Measurements from ENCODE around the gene ELP4.

The ELP4 gene

GRCh38 chr11:31806928-31807798 is 297.6 kb downstream of the ELP4 start:
- Histone ChIP-seq H3K4me3 (ENCODE audit: low read length in 2 of 2) (peak overlapping the region; percentile 59 to 81), H3K9ac (ENCODE audit: low read depth, low read length, poor library complexity) (no peak overlapping the region), H4K91ac (ENCODE audit: low read depth, low read length, poor library complexity) (no peak overlapping the region), H2BK15ac (ENCODE audit: low read length) (no peak overlapping the region), H3K14ac (ENCODE audit: low read length) (no peak overlapping the region), H2AFZ (ENCODE audit: low read length) (no peak overlapping the region), H4K8ac (ENCODE audit: low read depth, low read length) (no peak overlapping the region), H3K27ac (replicated peaks; ENCODE audit: low read length) (no peak overlapping the region), H3K27me3 (ENCODE audit: control insufficient read depth in 3 of 3, insufficient read depth in 3 of 3, low read depth in 1 of 3, low read length in 3 of 3) (peaks cover 0 to 17% (median 0%) of the 10 kb centered on the region in 3 experiments), H3K36me3 (replicated peaks in 1 of 2; ENCODE audit: control insufficient read depth in 2 of 2, insufficient read depth in 2 of 2, low read length in 2 of 2) (peaks cover 6 to 59% of the 10 kb centered on the region in 2 donors), H3K9me3 (replicated peaks in 1 of 2; ENCODE audit: control insufficient read depth in 2 of 2, insufficient read depth in 1 of 2, low read depth in 1 of 2, low read length in 2 of 2) (peaks cover 0 to 10% of the 10 kb centered on the region in 2 donors), H3K79me1 (ENCODE audit: low read depth, low read length) (peaks cover 13% of the 10 kb centered on the region), H2BK120ac (ENCODE audit: low read depth, low read length) (no peak overlapping the region), H3K18ac (ENCODE audit: low read length) (peak overlapping the region; percentile 60), H2BK12ac (ENCODE audit: low read length) (no peak overlapping the region), H3K23ac (ENCODE audit: low read depth, low read length, poor library complexity) (no peak overlapping the region), H3K4me1 (ENCODE audit: control insufficient read depth in 2 of 2, insufficient read depth in 1 of 2, low read depth in 1 of 2, low read length in 2 of 2) (peaks cover 11 to 32% of the 10 kb centered on the region in 2 donors), H2BK5ac (ENCODE audit: low read length) (no peak overlapping the region), H3K4ac (ENCODE audit: low read length) (no peak overlapping the region), H3K4me2 (ENCODE audit: insufficient read depth, low read length, poor library complexity, severe bottlenecking) (peak overlapping the region; percentile 67), H2AK5ac (ENCODE audit: low read depth, low read length) (no peak overlapping the region)
- no peak for DNase-seq (ENCODE audit: low spot score)
- no CpG with 5 or more reads among the region's 13 CpGs for WGBS, 2 donors (ENCODE audit: extremely low coverage in 2 of 2, insufficient read length in 2 of 2, insufficient replicate concordance in 1 of 2)

GRCh38 chr11:31807799-31808667 is 298.5 kb downstream of the ELP4 start:
- no peak overlapping the region for H3K23ac ChIP-seq (ENCODE audit: low read depth, low read length, poor library complexity)
- H3K4me1 ChIP-seq (ENCODE audit: control insufficient read depth in 2 of 2, insufficient read depth in 1 of 2, low read depth in 1 of 2, low read length in 2 of 2) = peaks cover 11 to 29% of the 10 kb centered on the region in 2 donors

DNA sequence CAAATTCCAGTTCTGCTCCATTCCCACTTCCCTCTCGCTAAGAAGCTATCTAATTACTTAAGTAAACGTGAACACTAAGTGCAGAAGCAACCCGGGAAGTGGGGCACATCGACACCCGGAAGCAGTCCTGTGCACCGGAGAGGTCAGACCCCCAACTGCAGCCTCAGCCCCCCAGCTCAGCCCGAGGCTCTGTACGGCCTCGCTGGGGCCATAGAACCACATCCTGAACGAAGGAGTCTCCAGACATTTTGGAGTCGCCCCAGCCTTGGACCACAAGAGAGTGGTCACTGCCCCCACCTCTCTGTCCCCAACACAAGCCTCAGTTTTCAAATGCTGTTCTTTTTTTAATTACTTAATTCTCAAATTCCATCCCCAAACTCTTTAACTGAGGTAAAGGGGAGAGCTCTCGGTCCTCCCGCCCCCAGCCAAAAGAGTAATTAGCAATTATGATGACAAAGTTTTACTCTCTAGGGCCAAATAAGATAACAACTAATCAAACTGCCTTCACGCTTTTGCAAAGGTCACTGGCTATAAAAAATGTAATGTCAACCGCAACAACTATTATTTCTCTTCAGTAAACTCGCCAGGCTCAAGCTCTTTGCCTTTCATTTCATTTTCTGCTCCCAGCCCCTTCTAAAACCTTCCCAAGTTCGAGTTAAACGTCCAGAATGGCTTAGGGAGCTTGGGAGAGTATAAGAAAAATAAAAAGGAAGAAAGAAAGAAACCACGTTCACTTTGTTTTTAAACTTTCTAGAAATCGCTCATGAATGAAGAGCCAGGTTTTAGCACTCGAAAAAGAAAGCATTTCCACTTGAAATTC is 299.4 kb downstream of the ELP4 start:
- peak overlapping the region; percentile 46 for H2AK5ac ChIP-seq (ENCODE audit: low read depth, low read length)
- no peak overlapping the region for H3K27ac ChIP-seq (replicated peaks; ENCODE audit: low read length)
- peak overlapping the region; percentile 59 to 93 for H3K4me3 ChIP-seq (ENCODE audit: low read length in 2 of 2)

More at GRCh38 chr11:31807799-31808667, 298.5 kb downstream of the ELP4 start:
- H4K8ac ChIP-seq (ENCODE audit: low read depth, low read length) = no peak overlapping the region
- H3K14ac ChIP-seq (ENCODE audit: low read length) = no peak overlapping the region
- peak overlapping the region; percentile 67 for H3K4me2 ChIP-seq (ENCODE audit: insufficient read depth, low read length, poor library complexity, severe bottlenecking)
- no peak overlapping the region for H2BK15ac ChIP-seq (ENCODE audit: low read length)
- H3K18ac ChIP-seq (ENCODE audit: low read length) = peak overlapping the region; percentile 7
- H3K9me3 ChIP-seq (replicated peaks in 1 of 2; ENCODE audit: control insufficient read depth in 2 of 2, insufficient read depth in 1 of 2, low read depth in 1 of 2, low read length in 2 of 2) = peaks cover 0 to 10% of the 10 kb centered on the region in 2 donors
- no peak overlapping the region for H3K4ac ChIP-seq (ENCODE audit: low read length)
- peaks cover 0 to 13% (median 0%) of the 10 kb centered on the region in 3 experiments for H3K27me3 ChIP-seq (ENCODE audit: control insufficient read depth in 3 of 3, insufficient read depth in 3 of 3, low read depth in 1 of 3, low read length in 3 of 3)
- no peak overlapping the region for H2BK5ac ChIP-seq (ENCODE audit: low read length)
- no peak overlapping the region for H2BK12ac ChIP-seq (ENCODE audit: low read length)
- DNase-seq (ENCODE audit: low spot score) = no peak
- H2BK120ac ChIP-seq (ENCODE audit: low read depth, low read length) = no peak overlapping the region
- H4K91ac ChIP-seq (ENCODE audit: low read depth, low read length, poor library complexity) = no peak overlapping the region
- WGBS, 2 donors (ENCODE audit: extremely low coverage in 2 of 2, insufficient read length in 2 of 2, insufficient replicate concordance in 1 of 2) = no CpG with 5 or more reads among the region's 9 CpGs
- peak overlapping the region; percentile 59 to 93 for H3K4me3 ChIP-seq (ENCODE audit: low read length in 2 of 2)
- H3K79me1 ChIP-seq (ENCODE audit: low read depth, low read length) = peaks cover 10% of the 10 kb centered on the region
- H3K36me3 ChIP-seq (replicated peaks in 1 of 2; ENCODE audit: control insufficient read depth in 2 of 2, insufficient read depth in 2 of 2, low read length in 2 of 2) = peaks cover 2 to 52% of the 10 kb centered on the region in 2 donors
- peak overlapping the region; percentile 47 for H3K9ac ChIP-seq (ENCODE audit: low read depth, low read length, poor library complexity)
- H2AK5ac ChIP-seq (ENCODE audit: low read depth, low read length) = no peak overlapping the region
- H3K27ac ChIP-seq (replicated peaks; ENCODE audit: low read length) = no peak overlapping the region
- H2AFZ ChIP-seq (ENCODE audit: low read length) = peak overlapping the region; percentile 32

More for the DNA sequence above, 299.4 kb downstream of the ELP4 start:
- Histone ChIP-seq H3K14ac (ENCODE audit: low read length) (no peak overlapping the region), H3K23ac (ENCODE audit: low read depth, low read length, poor library complexity) (no peak overlapping the region), H2AFZ (ENCODE audit: low read length) (peak overlapping the region; percentile 80), H2BK120ac (ENCODE audit: low read depth, low read length) (no peak overlapping the region), H4K8ac (ENCODE audit: low read depth, low read length) (no peak overlapping the region), H3K18ac (ENCODE audit: low read length) (peak overlapping the region; percentile 94), H3K4me2 (ENCODE audit: insufficient read depth, low read length, poor library complexity, severe bottlenecking) (peak overlapping the region; percentile 67), H3K36me3 (replicated peaks in 1 of 2; ENCODE audit: control insufficient read depth in 2 of 2, insufficient read depth in 2 of 2, low read length in 2 of 2) (peaks cover 0 to 43% of the 10 kb centered on the region in 2 donors), H3K9me3 (replicated peaks in 1 of 2; ENCODE audit: control insufficient read depth in 2 of 2, insufficient read depth in 1 of 2, low read depth in 1 of 2, low read length in 2 of 2) (peaks cover 0 to 10% of the 10 kb centered on the region in 2 donors), H2BK15ac (ENCODE audit: low read length) (no peak overlapping the region), H3K9ac (ENCODE audit: low read depth, low read length, poor library complexity) (peak overlapping the region; percentile 82), H3K79me1 (ENCODE audit: low read depth, low read length) (peaks cover 10% of the 10 kb centered on the region), H3K4me1 (ENCODE audit: control insufficient read depth in 2 of 2, insufficient read depth in 1 of 2, low read depth in 1 of 2, low read length in 2 of 2) (peaks cover 14 to 22% of the 10 kb centered on the region in 2 donors), H3K27me3 (ENCODE audit: control insufficient read depth in 3 of 3, insufficient read depth in 3 of 3, low read depth in 1 of 3, low read length in 3 of 3) (peaks cover 0 to 7% (median 0%) of the 10 kb centered on the region in 3 experiments), H2BK12ac (ENCODE audit: low read length) (no peak overlapping the region), H3K4ac (ENCODE audit: low read length) (no peak overlapping the region), H2BK5ac (ENCODE audit: low read length) (no peak overlapping the region), H4K91ac (ENCODE audit: low read depth, low read length, poor library complexity) (no peak overlapping the region)
- DNase-seq (ENCODE audit: low spot score) = no peak
- WGBS, 2 donors (ENCODE audit: extremely low coverage in 2 of 2, insufficient read length in 2 of 2, insufficient replicate concordance in 1 of 2) = no CpG with 5 or more reads among the region's 21 CpGs
